A204.1 (cell line): ENCODE measurements around the gene CXorf58.

Experiments used
- FAIRE-seq: peaks from 2 replicates; lab custom pipeline; 2012; peaks lifted over from hg19 to GRCh38; lab: Jason Lieb, UNC

Gene CXorf58

DNA sequence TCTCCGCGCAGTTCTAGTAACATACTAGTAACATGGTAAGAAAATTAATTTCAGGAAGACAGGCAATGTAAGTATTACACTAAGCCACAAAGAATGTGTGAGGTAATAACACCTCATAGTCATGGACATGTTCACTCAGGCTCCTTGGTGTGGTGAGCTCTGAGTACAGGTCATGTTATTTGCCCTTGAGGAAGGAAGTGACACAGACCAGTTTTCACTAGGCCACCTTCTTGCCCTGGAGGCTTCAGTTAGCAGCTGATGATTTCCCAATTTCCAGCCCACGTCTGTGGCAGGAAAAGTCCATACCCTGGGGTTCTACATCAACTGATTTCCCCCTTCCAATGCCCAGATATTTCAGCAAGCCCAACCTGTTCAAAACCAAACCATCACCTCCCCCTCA is 6.7 kb upstream of the CXorf58 start:
- no peak for FAIRE-seq

- FAIRE-seq: peak; percentile 83
Measured at GRCh38 chrX:23901805-23902204, 6.0 kb upstream of the CXorf58 start.

- FAIRE-seq: peak; percentile 98
Measured at GRCh38 chrX:23902419-23902818, 5.4 kb upstream of the CXorf58 start.

DNA sequence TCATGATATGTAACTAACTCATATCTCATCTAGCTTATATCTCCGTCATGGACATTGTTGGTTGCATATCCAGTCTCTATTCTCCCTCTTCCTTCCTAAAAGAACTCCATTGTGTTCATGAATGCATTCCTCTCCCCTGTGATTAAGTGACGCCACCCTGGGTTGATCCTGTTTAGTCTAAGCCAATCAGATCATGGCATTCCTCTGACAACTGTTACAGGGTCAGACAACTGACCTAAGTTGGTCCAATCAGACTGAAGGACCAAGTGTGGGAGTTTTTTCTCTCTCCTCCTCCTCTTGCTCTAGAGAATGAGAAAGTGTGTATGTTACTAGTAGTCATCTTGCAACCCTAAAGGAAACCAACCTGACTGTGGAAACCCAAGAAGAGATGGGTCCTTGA is 3.7 kb upstream of the CXorf58 start:
- no peak for FAIRE-seq

DNA sequence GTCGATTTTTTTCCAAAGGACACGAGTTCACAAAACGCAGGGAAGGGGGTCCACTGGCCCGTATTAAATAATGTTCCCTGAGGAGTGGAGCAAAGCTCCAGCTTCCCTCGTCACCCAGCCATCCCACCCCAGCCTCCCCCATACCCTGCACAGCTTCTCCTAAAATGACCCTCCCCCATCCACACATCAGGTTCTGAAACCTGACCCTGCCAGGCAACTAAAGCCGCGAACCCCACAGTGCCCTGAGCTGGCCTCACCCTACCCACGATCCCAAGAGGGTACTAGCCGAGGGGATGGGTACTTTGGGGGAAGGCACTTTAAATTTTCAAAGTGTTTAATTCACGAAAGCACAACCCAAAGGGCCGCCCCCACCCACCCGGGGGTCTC is 702 bp upstream of the CXorf58 start:
- no peak for FAIRE-seq

DNA sequence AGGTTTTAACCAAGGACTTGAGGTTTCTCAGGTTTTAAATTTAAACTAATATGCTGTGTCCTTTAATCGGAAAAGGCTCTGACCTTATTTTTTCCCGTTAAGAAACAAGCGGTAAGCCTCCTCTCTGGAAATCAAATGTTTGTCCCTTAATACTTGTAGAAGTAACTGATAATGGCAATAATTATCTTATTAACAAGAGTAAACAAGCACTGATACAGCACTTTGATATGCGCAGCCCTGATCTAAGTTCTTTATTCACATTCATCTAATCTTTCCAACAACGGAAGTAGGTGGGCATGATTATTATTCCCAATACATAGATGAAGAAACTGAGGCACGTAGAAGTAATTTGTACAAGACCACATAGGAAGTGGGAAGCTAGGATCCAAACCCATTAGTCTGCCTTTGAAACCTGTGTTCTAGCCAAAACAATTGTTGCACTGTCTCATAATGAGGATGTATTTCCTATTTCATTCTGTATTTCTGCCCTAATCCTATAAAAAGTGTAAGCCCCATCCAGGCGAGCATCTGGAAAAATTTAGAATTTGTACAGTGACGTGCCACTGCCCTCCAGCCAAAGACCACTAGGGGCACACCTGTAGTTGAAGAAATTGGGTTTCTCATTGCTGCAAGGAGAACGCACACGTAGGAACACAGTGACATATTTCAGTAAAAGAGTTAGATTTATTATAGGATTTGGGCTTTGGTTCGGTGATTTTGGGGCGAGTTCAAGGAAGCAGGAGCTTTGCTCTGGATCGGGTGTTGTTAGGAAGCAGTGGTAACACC is 606 bp downstream of the CXorf58 start:
- no peak for FAIRE-seq

GRCh38 chrX:23911126-23911835 is 3.5 kb downstream of the CXorf58 start:
- no peak for FAIRE-seq

- FAIRE-seq: no peak
Measured at GRCh38 chrX:23919148-23919547, 11.3 kb downstream of the CXorf58 start.

GRCh38 chrX:23919706-23920320 is 12.0 kb downstream of the CXorf58 start:
- no peak for FAIRE-seq

DNA sequence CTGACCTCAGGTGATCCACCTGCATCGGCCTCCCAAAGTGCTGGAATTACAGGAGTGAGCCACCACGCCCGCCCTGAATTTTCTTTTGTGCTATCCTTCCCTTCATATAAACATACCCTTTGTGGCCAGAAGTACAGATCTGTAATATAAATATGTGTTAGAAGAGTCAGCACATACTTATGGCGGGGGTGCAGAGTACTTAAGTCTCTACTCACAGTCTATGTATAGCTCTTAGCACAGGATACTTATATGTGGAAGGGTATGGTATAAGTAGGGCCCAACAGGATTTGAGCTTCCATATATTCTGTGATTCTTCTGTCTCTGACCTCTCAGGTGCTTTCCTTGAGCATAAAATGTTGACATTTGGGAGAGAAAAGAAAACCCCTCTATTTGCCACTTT is 18.2 kb downstream of the CXorf58 start:
- FAIRE-seq: no peak

DNA sequence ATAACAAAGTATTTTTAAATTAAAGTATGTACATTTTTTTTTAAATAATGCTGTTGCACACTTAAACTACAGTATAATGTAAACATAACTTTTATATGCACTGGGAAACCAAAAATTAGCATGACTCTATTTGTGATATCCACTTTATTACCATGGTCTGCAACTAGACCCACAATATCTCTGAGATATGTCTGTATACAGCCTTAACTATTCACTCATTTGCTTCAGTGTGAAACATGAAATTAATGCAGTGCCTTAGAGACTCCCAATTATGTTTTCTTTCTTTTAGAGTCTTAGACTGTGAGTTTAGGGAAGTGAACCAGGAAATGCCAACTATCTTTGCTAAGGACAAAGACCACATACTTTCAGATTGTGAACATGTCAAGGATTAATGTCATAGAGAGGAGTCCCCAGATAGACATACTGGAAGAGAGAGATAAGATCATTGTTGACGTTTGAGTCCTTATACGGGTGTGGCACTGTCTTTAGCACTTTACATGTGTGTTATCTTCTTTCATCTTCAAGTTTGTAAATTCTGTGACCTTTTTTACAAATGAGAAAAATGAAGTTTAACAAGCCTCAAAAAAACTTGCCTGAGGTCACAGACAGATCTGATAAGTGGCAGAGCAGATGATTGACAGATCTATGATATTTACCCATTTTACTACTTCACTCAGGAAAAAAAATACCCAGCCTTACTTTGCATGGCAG is 23.2 kb downstream of the CXorf58 start:
- FAIRE-seq: no peak

- FAIRE-seq: no peak
Measured at GRCh38 chrX:23932046-23932445, 24.2 kb downstream of the CXorf58 start.

DNA sequence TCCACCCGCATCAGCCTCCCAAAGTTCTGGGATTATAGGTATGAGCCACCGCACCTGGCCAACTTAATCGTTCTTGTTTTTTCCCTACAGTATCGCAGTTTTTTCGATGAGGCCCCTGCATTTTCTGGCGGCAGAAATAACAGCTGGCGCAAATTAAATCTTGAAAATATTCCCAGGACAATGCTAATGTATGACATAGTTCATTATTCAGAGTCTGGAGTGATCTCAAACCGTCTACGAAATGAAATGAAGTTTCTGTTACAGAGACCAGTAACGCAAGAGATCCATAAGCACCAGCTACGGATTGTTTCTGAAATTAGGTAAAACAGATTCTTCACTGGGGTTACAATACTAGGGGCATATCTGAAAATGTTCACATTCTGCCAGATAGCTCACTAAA is 27.3 kb downstream of the CXorf58 start:
- FAIRE-seq: no peak

DNA sequence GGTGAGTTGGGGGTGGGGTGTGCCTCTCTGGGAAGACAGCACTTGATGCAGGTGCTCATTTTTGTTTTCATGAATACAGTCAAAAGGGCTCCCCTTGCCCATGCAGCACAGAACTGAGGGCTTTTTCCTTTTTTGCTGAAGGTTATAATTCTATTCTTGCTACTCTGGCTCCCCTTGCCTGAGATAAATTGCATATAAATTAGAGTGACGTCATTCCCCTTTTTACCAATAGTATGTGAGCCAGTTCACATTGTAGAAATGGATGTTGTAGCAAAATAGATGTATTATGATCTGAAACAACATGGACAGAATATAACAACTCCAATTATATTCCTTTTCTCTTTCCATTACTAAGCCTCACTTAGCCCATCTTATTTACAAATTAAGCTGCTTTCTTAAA is 28.4 kb downstream of the CXorf58 start:
- FAIRE-seq: no peak

- no peak for FAIRE-seq
Measured at GRCh38 chrX:23937100-23937499, 29.3 kb downstream of the CXorf58 start.

DNA sequence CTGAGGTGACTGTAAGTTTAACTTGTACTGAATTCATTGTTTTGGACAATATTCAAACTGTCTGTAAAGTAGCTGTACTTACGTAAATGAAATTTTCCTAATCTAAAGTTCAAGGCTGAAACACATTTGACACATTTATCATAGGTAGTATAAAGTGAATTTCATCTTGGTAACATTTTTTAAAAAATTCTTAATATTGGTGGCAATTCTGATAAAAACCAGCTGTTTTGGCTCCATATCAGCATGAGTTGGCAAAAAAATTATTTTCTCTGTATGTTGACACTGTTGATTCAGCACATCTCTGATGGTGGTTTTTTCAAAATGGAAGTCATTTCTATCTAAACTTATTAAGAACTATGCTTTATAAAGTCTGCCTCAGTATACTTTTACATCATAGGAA is 30.9 kb downstream of the CXorf58 start:
- peak; percentile 27 for FAIRE-seq

DNA sequence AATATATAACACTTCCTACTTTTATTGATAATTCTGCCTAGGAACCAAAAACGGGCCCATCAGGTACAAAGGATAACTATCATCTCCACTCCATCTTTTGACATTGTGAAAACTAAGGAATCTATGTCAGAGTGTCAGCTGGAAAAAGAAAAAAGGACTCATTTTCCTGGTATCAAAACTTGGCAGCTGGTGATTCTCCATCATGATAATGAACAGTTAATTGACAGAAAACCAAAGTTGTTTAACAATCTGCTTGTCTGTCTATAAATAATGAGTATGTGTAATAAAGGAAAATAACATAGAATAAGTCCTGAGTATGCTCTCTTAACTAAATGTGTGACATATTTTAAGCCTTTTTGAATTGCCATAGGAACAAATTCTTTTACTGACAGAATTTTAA is 31.4 kb downstream of the CXorf58 start:
- FAIRE-seq: no peak

GRCh38 chrX:23944234-23944633 is 36.4 kb downstream of the CXorf58 start:
- no peak for FAIRE-seq

DNA sequence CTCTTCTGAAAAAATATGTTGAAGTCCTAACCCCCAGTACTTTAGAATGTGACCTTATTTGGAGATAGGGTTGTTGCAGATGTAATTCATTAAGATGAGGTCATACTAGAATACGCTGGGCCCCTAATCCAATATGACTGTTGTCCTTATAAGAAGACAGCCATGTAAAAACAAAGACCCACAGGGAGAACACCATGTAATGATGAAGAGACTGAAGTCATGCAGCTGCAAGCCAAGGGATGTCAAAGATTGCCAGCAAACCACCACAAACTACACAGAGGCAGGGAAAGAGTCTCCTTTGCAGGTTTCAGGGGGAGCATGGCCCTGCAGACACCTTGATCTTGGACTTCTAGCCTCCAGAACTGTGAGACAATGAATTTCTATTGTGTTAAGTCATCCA is 37.4 kb downstream of the CXorf58 start:
- no peak for FAIRE-seq

DNA sequence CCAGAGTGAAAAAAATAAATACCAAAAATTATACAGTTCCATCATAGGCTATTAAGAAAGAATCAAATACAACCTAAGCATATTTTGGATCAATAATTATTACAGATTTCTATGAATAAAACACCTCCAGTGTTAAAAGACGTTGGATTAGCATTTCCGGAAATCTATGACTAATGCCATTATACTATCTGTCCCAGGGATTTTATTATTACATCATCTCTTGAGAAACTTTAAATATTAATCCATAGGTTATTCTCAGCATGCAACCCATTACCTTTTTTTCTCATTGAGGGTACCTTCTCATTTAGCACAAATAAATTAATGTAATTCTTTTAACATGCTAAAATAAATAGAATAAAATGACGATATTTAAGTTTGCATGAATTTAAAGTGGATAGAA is 44.6 kb downstream of the CXorf58 start:
- no peak for FAIRE-seq

DNA sequence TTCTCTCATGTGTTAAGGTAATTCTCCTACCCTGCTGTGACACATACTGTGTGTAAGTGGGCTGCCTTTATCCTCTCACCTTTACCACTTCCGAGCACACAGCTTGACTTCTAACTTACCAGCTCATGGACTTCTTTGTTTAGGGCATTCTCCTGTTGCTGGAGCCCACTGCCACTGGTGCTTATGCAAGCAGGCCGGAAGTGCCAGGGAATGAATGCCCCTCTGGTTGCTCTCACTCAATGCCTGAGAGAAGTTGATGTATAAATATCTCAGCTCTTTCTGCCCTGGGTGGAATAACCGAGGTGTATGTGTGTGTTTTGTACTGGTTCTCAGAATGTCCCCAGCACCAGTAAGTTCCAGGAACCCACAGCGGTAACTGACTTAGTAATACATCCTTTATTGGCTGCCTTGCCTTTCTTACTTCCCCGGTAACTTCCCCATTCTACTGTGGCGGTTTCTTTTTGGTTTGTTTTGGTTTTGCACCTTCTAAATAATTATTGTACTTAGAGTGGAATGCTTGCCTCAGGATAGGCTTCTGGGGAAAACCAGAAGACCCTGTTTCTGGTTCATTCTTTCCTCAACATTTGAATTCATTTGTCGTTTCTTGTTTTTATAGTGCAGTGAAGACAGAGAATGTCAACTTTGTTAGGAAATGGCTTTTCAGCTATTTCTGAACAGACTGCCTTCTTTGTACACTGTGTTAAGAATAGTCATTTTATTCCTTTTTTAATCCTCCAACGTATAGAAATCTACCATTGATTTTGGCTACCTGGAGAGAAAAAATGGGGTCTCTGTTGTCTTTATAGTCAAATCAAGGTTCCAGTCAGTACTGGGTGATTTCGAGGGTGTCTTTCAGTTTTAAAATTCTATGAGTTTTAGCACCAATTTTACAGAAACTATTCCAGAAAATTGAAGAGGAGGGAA is 45.4 kb downstream of the CXorf58 start:
- FAIRE-seq: no peak

DNA sequence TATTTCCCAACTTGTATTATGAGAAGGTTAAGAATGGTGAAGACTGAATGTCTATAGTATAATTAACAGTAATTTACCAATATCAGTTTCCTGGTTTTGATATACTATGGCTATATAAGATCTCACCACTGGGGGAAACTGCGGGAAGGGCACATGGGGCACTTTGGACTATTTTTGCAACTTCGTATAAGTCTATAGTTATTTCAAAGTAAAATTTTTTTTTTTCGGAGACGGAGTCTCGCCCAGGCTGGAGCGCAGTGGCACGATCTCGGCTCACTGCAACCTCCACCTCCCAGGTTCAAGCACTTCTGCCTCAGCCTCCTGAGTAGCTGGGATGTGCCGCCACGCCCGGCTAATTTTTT is 46.1 kb downstream of the CXorf58 start:
- no peak for FAIRE-seq
